Activated gamma-delta T cell treated with Interleukin-2 at 50 U/mL for 16 hours (primary cell): Measurements from ENCODE around the gene FRMD3.
"Not testable (repeated sequence)": the region's sequence is repeated elsewhere in the genome, so short reads cannot be mapped to it uniquely, and the experiment has no call there.

ENCODE experiments used
- DNase-seq: peaks from one replicate; pipeline ENCODE4 v3.0.0-alpha.2; 2020

Gene FRMD3

DNA sequence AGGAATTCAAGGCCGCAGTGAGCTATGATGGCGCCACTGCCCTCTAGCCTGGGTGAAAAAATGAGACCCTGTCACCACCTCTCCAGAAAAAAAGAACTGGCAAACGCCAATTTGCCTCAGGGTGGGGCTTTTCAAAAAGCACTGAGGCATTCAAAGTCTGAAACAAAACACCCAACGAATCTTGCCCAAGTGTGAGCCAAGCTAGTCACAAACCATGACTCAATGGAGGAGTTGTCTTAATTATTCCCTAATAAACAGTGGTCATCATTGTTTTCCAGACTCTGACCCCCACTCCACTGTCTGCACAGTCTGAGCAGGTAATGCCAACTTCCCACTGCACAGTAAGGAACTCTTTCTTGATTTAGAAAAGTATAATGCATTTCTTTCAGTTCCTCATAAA, 16.8 kb downstream of the FRMD3 start:
- no peak for DNase-seq

DNA sequence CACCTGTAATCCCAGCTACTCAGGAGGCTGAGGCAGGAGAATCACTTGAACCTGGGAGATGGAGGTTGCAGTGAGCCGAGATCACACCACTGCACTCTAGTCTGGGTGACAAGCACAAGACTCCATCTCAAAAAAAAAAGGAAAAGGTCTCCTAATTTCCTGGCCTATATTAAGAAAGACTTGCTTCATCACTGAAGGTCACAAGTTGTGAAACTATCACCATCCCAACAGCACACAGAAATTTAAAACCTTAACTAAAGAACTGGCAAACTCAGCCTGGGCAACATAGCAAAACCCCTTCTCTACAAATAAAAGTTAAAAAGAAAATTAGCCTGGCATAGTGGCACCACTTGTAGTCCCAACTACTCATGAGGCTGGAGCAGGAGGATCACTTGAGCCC, 17.2 kb downstream of the FRMD3 start:
- DNase-seq, result no peak

DNA sequence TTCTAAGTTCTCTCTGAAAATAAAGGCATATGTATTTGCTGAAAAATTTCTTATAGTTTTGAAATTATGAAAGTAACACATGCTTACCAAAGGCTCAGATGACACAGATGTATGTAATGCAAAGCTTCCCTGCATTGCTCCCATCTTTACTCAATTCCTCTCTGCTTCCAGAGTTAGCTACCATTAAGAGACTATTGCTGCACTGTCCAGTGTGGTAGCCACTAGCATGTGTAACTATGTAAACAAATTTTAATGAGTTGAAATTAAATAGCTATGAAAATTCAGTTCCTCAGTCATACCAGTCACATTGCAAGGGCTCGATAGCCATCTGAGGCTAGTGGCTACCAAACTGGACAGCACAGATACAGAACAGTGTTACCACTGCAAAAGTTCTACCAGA, 17.9 kb downstream of the FRMD3 start:
- DNase-seq, result no peak

DNA sequence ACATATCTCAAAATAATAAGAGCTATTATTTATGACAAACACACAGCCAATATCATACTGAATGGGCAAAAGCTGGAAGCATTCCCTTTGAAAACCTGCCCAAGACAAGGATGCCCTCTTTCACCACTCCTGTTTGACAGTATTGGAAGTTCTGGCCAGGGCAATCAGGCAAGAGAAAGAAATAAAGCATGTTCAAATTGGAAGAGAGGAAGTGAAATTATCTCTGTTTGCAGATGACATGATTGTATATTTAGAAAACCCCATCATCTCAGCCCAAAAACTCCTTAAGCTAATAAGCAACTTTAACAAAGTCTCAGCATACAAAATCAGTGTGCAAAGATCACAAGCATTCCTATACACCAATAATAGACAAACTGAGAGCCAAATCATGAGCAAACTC, 20.2 kb downstream of the FRMD3 start:
- DNase-seq, result not testable (repeated sequence)

DNA sequence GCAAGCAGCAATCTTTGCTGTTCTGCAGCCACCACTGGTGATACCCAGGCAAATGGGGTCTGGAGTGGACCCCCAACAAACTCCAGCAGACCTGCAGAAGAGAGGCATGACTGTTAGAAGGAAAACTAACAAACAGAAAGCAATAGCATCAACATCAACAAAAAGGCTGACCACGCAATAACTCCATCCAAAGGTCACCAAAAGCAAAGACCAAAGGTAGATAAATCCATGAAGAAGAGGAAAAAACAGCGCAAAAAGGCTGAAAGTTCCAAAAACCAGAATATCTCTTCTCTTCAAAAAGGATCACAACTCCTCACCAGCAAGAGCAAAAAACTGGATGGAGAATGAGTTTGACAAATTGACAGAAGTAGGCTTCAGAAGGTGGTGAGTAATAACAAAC, 23.4 kb downstream of the FRMD3 start:
- no peak for DNase-seq

DNA sequence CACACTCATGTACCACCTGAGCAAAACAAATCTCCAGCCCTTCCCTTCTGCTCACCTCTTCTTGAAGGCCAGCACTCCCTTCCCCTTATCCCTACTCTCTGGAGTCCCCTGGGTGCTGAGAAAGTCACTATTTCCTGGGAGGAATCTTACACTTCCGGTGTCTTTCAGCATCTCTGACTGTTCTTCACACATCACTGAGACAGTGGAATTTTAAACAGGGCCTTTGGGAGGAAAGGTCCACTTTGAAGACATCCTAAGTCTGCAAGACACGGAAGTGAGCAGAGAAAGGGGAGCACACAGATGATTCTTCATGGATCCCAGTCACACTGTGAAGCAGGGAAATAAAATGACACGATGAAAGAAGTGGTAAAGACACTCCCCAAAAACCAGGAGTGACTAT, 25.6 kb downstream of the FRMD3 start:
- no peak for DNase-seq

DNA sequence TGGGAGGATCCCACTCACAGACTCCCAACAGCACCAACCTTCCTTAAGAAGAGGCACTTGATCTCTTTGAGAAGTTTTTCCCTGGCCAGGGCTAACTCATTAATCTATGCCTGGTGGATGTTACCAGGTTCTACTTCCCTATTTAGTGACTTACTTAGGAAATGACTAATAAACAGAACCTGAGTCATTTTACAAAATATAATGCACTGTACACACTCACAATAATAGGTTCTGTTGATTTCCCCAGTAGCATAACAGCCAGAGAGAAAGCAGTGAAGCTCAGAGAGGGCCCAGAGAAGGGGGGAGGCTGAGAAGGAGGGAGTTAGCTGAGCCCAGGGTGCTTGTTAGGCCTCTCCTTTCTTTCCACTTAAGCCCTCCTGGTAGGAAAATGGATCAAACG, 27.1 kb downstream of the FRMD3 start:
- DNase-seq, result no peak

DNA sequence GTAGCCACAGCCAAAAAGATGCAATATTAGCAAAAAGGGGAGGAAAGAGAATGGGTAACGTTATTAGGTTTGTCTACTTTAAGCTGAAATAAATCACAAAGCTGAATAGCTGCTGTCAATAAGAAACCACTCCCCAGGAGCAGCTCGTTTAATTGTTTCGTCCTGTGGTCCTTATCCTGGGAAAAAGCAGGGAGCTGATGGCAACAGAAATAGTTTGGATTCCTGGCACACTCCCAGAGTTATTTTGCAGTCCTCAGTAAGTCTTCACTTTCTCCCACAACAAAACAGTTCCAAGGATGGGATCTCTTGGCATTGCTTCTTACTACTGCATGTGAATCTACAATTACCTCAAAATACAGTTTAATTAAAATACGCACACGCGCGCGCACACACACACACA, 28.8 kb downstream of the FRMD3 start:
- no peak for DNase-seq

DNA sequence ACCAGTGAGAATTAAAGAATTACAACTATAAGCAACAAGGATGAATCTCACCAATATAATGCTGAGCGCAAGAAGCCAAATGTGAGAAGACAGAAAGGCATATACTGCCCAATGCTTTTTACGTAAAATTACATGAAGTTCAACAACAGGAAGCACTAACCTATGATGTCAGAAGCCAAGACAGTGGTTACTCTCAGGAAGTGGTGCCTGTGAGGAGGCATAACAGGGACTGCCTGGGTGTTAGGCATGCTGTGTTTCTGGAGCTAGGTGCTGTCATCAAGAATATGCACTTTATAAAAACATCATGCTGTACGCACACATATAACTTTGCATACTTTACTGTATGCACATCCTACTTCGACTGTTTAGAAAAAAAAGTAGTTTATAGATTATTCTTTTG, 30.1 kb downstream of the FRMD3 start:
- no peak for DNase-seq

DNA sequence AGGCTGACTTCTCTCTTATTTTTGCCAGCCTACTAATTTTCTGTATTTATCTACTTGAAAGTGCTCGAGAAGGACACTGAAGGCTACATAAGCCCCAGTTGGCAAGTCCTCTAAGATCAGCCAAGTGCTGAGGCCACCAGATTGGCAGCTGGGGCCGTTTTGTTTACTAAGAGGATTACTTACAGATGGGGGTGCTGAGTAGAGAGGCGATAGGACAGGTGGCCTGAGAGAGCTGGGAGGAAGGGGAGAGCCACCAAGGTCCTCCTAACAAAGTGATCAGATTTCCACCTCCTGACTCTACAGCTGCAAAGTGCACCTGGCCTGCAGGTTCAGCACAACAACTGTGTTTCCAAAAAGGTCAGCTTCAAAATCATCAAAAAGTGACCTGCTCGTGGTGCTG, 32.9 kb downstream of the FRMD3 start:
- no peak for DNase-seq

DNA sequence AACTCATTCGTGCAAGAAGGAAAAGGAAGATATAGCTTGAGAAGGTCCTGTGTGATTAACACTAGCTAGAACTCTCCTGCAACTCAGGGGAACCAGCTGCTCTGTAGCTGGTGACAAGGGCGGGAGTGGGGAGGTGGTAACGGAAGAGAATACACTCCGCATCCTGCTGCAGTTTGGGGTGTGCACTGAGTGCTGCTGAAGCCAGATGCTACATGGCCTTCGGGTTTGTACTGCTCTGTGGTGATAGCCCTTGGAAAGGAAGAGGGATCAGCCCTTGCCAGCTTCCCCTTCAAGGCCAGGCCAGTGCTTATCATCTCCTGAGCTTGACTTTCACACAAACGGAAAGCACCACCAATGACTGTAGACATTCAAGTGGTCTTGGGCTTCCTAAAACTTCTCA, 34.3 kb downstream of the FRMD3 start:
- DNase-seq, result no peak

DNA sequence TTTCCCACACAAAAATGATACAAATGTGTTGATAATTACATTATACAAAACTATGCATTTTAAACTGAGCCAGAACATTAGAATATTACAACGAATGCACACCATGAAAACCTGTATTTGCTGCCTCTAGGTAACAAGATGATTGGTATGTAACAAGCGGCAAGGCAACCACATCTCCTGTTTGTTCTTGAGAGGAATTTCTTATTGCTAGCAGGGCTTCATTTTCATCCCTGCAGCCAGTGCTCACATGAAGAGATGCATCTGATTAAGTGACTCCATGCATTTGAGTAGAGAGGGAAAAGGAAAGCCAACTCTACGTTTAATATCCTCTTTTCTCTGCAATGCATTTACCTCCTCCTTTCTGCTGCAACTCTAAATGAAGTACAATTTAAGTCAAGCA, 36.6 kb downstream of the FRMD3 start:
- no peak for DNase-seq

DNA sequence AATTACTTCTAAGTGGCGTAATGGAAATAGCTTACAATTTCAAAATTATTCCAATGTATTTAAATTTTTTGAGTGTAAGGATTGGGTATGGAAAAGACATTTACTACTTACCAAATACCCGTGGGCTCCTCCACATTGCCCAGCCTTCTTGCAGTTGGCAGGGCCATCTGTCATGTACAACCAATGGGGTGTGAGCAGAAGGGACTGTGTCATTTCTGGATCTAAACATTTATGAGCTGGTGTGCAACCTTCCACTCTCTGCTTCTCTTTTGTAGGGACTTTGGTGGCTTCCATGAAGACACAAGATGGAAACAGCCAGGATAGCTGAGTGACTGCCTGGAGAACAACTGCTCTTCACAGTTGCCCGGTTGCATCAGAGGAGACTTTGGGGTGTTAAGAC, 40.8 kb downstream of the FRMD3 start:
- no peak for DNase-seq

DNA sequence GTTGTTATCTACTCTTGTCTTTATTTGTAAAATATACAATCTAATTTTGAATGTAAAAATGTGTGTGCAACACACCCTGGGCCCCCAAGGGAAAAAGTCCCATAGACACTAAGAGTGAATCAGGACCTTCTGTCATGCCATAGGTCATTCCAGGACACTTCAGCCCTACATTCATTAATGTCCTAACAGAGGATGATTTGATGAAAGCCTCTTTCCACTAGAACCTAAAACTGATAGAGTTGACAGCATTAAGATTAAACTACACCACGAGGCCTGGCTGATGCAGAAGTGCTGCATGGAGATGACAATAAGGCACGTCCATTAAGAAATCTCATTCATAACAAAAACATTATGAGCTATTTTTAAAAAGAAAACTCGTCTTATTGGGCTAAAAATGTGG, 46.2 kb downstream of the FRMD3 start:
- DNase-seq, result no peak

DNA sequence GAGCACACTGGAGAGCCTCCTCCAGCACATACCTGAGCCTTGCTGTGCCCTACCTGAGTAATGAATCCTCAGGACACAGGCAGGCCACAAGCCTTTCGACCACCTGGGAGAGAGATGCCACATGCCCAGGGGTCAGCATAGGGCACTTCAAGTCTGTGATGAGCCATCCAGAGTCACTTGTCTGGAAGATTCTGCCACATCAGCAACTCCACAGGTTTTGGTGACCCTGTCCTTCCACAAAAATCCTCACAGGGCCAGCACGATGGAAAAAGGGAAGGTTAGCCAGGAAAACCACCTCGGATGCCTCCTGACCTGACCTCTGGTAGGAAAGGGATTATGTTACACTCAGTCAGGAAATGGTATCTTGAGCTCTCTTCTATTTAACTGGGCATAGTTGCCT, 46.8 kb downstream of the FRMD3 start:
- no peak for DNase-seq

DNA sequence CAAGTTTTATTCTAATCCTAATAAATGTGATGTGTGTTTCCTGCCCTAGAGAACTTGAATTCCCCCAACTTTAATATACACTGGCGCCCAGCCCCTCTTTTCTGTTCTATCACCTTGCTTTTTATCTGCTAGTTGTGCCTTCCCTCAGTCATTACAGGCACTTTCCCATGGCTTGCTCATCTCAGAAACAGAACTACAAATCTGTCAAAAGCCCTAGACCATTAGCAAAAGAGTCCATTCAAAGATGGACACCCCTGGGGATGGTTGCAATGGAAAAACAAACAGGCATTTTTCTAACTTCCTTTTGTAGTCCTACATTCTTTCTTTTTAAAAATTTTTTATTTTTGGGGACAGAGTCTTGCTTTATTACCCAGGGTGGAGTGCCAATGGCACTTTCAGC, 48.2 kb downstream of the FRMD3 start:
- no peak for DNase-seq

DNA sequence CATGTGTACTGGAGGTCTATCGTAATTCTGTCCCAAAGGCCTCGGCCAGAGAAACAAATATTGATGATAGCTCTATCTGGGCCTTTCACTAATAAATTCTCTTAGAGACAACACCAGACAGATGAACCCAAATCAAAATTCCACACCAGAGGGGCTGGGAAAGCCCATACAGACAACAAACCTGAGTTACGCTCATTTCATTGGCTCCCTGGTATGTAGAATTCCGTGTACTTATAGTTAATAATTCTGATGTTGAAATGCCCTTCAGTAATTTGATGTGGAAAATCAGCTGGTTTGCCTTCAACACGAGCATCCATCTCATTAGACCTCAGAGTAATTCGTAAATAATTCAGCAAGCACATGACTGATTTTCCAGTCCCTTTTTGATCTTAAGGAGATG, 53.2 kb downstream of the FRMD3 start:
- no peak for DNase-seq

DNA sequence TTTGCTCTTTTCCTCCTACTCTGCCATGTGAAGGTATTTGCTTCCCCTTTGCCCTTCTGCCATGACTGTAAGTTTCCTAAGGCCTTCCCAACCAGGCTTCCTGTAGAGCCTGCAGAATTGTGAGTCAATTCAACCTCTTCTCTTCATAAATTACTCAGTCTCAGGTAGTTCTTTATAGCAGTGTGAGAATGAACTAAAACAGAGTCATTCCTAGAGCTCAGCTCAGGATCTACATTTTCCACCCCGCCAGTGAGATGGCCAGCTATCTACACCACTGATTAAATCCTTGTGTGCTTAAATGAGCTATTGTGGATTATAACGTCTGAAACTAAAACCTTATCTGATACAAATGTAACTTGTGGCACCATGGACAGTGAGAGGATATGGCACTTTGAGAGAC, 55.0 kb downstream of the FRMD3 start:
- DNase-seq, result no peak

DNA sequence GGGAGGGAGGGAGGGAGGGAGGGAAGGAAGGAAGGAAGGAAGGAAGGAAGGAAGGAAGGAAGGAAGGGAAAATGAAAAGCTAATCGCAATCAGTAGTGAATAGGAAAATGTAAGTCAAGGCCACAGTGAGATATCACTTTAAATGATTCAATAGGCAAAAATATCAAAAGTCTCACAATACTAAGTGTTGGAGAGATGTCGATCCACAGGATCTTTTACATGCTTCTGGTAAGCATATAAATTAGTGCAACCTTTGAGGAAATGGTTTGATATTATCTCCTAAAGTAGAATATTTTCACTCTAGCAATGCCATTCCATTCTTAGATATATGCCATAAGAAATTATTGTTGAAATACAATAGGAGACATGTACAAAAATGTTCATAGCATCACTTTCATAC, 58.4 kb downstream of the FRMD3 start:
- no peak for DNase-seq

DNA sequence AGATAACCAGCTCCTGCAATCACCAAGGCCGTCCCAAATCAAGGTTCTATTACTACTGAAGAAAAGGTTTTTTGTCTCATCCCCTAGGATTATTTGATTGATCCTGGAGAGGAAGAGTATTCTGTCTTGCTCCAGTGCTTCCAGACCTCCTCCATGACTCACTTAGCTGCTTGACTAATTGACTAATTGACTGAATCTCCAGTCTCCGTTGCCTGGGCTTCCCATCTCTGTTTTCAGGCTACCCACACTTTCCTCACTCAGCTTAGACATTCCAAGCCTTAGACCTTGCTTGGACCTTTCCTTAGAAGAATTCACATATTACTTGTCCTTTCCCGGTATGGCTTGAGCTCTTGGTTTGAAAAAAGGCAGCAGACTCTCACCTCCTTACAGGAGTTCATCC, 60.6 kb downstream of the FRMD3 start:
- DNase-seq, result no peak

DNA sequence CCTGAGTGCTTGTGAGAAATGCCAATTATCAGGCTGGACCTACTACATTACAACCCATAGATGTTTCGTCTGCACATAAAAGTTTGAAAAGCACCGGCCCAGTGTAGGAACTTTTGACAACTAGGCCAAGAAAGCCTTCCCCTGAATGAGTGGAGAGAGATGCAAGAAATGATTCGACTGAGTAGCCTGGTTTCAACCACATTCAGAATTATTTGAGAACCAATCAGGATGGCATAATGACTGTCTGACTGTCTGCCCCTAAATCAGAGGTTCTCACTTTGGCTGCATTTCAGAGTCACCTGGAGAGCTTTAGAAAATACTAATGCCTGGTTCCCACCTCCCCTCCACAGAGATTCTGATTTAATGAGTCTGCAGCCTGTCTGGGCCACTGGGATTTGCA, 61.1 kb downstream of the FRMD3 start:
- no peak for DNase-seq

DNA sequence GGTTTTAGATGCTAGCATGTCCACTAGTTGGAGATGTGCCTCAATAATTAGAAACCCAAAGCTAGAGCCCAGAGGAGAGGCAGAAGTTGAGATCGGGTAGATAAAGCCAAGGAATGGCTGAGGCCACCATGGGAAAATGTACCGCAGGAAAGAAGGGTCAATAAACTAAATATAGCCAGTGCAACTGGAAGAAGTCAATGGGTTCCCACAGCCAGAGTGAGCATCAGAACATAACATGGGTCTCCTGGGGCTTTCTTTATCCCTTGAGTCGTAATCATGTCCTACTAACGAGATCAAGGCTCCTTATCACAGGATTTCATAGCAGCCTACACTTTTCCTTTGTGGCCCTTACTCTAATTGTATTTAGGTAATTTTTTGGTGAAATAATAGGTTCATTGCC, 61.7 kb downstream of the FRMD3 start:
- no peak for DNase-seq

DNA sequence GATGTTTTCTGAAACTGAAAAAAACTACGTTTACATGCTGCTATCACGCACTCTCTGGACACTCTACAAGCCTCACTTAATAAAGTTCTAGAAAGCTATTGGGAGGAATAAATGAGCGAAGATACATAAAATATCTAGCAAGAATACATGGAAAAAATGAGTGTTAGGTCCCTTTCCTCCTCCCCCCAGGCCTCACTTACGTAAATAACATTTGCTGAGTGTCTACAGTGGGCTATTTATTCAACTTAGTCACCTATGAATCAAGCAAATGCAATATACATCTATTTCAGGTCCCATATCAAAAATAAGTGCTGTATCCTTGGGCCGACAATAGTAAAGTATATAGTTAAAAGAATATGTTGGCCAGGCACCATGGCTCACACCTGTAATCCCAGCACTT, 62.5 kb downstream of the FRMD3 start:
- DNase-seq, result no peak

DNA sequence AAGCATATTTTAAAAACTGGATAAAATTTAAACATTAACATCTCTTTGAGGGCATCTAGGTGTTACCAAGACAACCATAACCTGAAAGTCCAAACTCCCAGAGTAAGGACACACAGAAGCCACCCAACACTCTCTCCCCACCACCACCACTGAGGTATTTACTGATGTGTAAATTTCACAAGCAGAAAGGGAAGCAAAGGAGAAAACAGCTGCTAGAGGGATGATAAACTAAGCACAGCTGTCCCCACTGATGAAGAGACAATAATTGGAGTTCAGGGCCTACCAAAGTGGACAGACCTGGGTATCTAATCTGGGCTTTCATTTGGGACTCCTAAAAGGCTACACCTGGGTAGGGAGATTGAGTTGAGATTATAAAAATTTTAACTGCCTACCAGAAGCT, 63.6 kb downstream of the FRMD3 start:
- DNase-seq, result no peak

DNA sequence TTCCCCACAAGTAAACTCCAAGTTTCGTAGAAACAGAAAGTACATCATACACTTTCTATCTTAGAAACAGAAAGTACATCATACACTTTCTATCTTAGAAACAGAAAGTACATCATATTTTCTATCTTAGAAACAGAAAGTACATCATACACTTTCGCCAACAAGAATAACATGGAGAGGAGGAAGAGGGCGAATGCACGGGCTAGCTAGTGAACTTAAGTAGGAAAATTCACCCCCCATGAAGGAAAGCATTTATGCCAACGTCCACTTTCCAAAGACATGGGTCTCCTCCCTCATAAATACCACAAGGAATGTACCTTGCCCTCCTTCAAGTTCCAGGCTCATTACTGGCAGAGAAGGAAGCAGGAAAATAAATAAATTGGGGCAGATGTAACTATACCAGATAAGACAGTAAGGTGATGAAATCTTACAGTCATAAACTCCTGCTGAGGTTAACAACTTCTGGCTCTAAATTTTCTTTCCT, 64.7 kb downstream of the FRMD3 start:
- no peak for DNase-seq

DNA sequence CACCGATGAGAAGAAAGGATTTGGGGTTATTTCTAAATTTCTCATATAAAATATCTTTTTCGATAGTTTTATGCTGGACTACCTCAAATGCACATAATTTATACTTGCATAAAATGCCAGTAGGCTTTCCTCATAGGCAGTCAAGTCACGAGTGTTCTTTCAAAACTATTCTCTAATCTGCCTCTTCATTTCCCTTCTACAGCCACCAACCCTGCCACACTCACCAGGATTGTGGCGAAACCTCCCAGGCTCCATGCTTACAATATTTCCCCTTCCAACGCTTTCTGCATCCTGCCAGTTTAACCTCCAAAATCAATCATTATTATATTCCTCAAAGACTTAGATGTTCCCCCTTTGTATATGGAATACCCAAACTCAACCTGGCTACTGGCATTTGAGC, 65.4 kb downstream of the FRMD3 start:
- no peak for DNase-seq
